Nephron (organoid): ENCODE results near the gene C16orf89.

Source experiments
- H3K27ac Mint-ChIP-seq, 3 experiments: 2 replicates each; pipeline ENCODE4 v1.8.0; 2020; ENCODE audit warnings: mixed read lengths in 3 of 3, mild to moderate bottlenecking in 2 of 3, moderate library complexity in 1 of 3
- H3K27me3 Mint-ChIP-seq: 2 replicates; pipeline ENCODE4 v1.8.0; 2021; ENCODE audit warnings: low read depth, mild to moderate bottlenecking, moderate library complexity, mixed read lengths
- H3K36me3 Mint-ChIP-seq: 2 replicates; pipeline ENCODE4 v1.8.0; 2020; ENCODE audit warnings: low read depth, mixed read lengths
- H3K4me1 Mint-ChIP-seq: 2 replicates; pipeline ENCODE4 v1.8.0; 2020; ENCODE audit warnings: mixed read lengths
- H3K4me3 Mint-ChIP-seq, 3 experiments: 2 replicates each; pipeline ENCODE4 v1.8.0; 2020; ENCODE audit warnings: mild to moderate bottlenecking in 3 of 3, mixed read lengths in 3 of 3, moderate library complexity in 2 of 3
- H3K9me3 Mint-ChIP-seq: 2 replicates; pipeline ENCODE4 v1.8.0; 2020; ENCODE audit warnings: mixed read lengths
- CTCF ChIP-seq, 3 experiments: fragments of 200-600 bp; sonication (generic); IDR thresholded peaks; one replicate each; pipeline ENCODE4 v1.5.0; 2021; ENCODE audit warnings: antibody characterized with exemption in 3 of 3; ENCODE audit not compliant: unreplicated experiment in 3 of 3

Gene C16orf89

GRCh38 chr16:5001986-5002385 is 63.8 kb downstream of the C16orf89 start:
- peaks cover 13% of the 10 kb centered on the region for H3K27me3 Mint-ChIP-seq
- no peak overlapping the region for H3K27ac Mint-ChIP-seq
- H3K4me1 Mint-ChIP-seq, result no peaks in the 10 kb centered on the region
- no peak overlapping the region for H3K4me3 Mint-ChIP-seq
- TF ChIP-seq CTCF (IDR thresholded peaks at IDR 0.05; ENCODE audit: unreplicated experiment in 3 of 3), result no peak
- H3K9me3 Mint-ChIP-seq, result no peaks in the 10 kb centered on the region
- no peaks in the 10 kb centered on the region for H3K36me3 Mint-ChIP-seq

- H3K4me1 Mint-ChIP-seq, result no peaks in the 10 kb centered on the region
- H3K4me3 Mint-ChIP-seq, result no peak overlapping the region
- H3K27ac Mint-ChIP-seq, result no peak overlapping the region
- TF ChIP-seq CTCF (IDR thresholded peaks at IDR 0.05; ENCODE audit: unreplicated experiment in 3 of 3), result no peak
- H3K36me3 Mint-ChIP-seq, result no peaks in the 10 kb centered on the region
- H3K9me3 Mint-ChIP-seq, result no peaks in the 10 kb centered on the region
- H3K27me3 Mint-ChIP-seq, result peaks cover 13% of the 10 kb centered on the region
Observed at GRCh38 chr16:5001571-5001970, 64.2 kb downstream of the C16orf89 start.

GRCh38 chr16:5000573-5001001 is 65.2 kb downstream of the C16orf89 start:
- no peaks in the 10 kb centered on the region for H3K36me3 Mint-ChIP-seq
- H3K27me3 Mint-ChIP-seq, result peaks cover 13% of the 10 kb centered on the region
- H3K4me3 Mint-ChIP-seq, result no peak overlapping the region
- H3K27ac Mint-ChIP-seq, result no peak overlapping the region
- H3K4me1 Mint-ChIP-seq, result no peaks in the 10 kb centered on the region
- no peaks in the 10 kb centered on the region for H3K9me3 Mint-ChIP-seq
- no peak for TF ChIP-seq CTCF (IDR thresholded peaks at IDR 0.05; ENCODE audit: unreplicated experiment in 3 of 3)

- Mint-ChIP-seq H3K9me3 (no peaks in the 10 kb centered on the region), H3K27me3 (peaks cover 30% of the 10 kb centered on the region), H3K36me3 (no peaks in the 10 kb centered on the region), H3K27ac (no peak overlapping the region), H3K4me3 (no peak overlapping the region), H3K4me1 (no peaks in the 10 kb centered on the region)
- no peak for TF ChIP-seq CTCF (IDR thresholded peaks at IDR 0.05; ENCODE audit: unreplicated experiment in 3 of 3)
Observed at GRCh38 chr16:4994719-4995434, 70.9 kb downstream of the C16orf89 start.
